Tibial artery (tissue), 4 donors: ENCODE data around the gene ALOX5.

Source experiments
- DNase-seq, 2 donors: peaks; one replicate each; pipeline ENCODE4 v3.0.0-alpha.2; 2019
- H3K27ac ChIP-seq, 2 donors: fragments of 200-600 bp; sonication (generic) in 1 of 2; 1 replicate in 1 of 2; 2 replicates in 1 of 2; pipeline ENCODE4 v1.5.1; 2018 to 2019; ENCODE audit warnings: mild to moderate bottlenecking in 1 of 2
- H3K27me3 ChIP-seq, 2 donors: fragments of 200-600 bp; sonication (generic) in 1 of 2; one replicate each; pipeline versions ENCODE4 v1.5.1 to v1.6.0; 2016 to 2019
- H3K36me3 ChIP-seq, 3 donors: fragments of 200-600 bp; sonication (generic) in 2 of 3; one replicate each; pipeline ENCODE4 v1.5.1; 2016 to 2019; ENCODE audit warnings: mild to moderate bottlenecking in 2 of 3
- H3K4me1 ChIP-seq, 4 donors: fragments of 200-600 bp; sonication (generic) in 2 of 4; 1 replicate in 3 of 4; 2 replicates in 1 of 4; pipeline ENCODE4 v1.5.1; 2016 to 2019
- H3K4me3 ChIP-seq, 2 donors: fragments of 200-600 bp; sonication (generic) in 1 of 2; 1 replicate in 1 of 2; 2 replicates in 1 of 2; pipeline ENCODE4 v1.5.1; 2018 to 2019; ENCODE audit warnings: mild to moderate bottlenecking in 2 of 2
- H3K9me3 ChIP-seq, 3 donors: fragments of 200-600 bp; sonication (generic) in 1 of 3; one replicate each; pipeline ENCODE4 v1.5.1; 2016 to 2019
- CTCF ChIP-seq, 2 experiments: fragments of 200-600 bp in 1 of 2; fragments of 450-650 bp in 1 of 2; IDR thresholded peaks; one replicate each; pipeline ENCODE4 v1.5.1; 2017 to 2019; ENCODE audit warnings: antibody characterized with exemption in 2 of 2, mild to moderate bottlenecking in 1 of 2, moderate library complexity in 1 of 2
- intact Hi-C: fragments of 100-400 bp; cut with DNase I; formaldehyde crosslinking; loops from one replicate; pipeline ENCODE4 v1.15.0; 2023; ENCODE audit warnings: low total_unique reads

The ALOX5 gene

GRCh38 chr10:45424668-45425404 lies 50.8 kb downstream of the ALOX5 start:
- Histone ChIP-seq H3K36me3 (no peaks in the 10 kb centered on the region), H3K4me1 (peaks cover 0 to 21% (median 8%) of the 10 kb centered on the region in 4 donors), H3K27me3 (peaks cover 0 to 25% of the 10 kb centered on the region in 2 donors), H3K9me3 (no peaks in the 10 kb centered on the region), H3K27ac (no peak overlapping the region), H3K4me3 (no peak overlapping the region)
- no peak for TF ChIP-seq CTCF (IDR thresholded peaks at IDR 0.05)
- peak in 1 of 2 donors; percentile 49 for DNase-seq
- intact Hi-C loops: no loop called here

- Histone ChIP-seq H3K4me3 (no peak overlapping the region), H3K9me3 (no peaks in the 10 kb centered on the region), H3K27me3 (peaks cover 0 to 30% of the 10 kb centered on the region in 2 donors), H3K27ac (no peak overlapping the region), H3K4me1 (peaks cover 0 to 10% (median 3%) of the 10 kb centered on the region in 4 donors), H3K36me3 (no peaks in the 10 kb centered on the region)
- no peak for DNase-seq
- intact Hi-C loops: no loop called here
- no peak for TF ChIP-seq CTCF (IDR thresholded peaks at IDR 0.05)
Observed at GRCh38 chr10:45425621-45426563, 51.9 kb downstream of the ALOX5 start.

- Histone ChIP-seq H3K4me1 (peaks cover 0 to 5% (median 0%) of the 10 kb centered on the region in 4 donors), H3K27ac (no peak overlapping the region), H3K9me3 (no peaks in the 10 kb centered on the region), H3K4me3 (no peak overlapping the region), H3K36me3 (no peaks in the 10 kb centered on the region), H3K27me3 (peaks cover 0 to 30% of the 10 kb centered on the region in 2 donors)
- no peak for TF ChIP-seq CTCF (IDR thresholded peaks at IDR 0.05)
- no peak for DNase-seq
- intact Hi-C loops: no loop called here
Observed at GRCh38 chr10:45427262-45427969, 53.4 kb downstream of the ALOX5 start.

- intact Hi-C loops: no loop called here
- no peaks in the 10 kb centered on the region for H3K36me3 ChIP-seq
- H3K9me3 ChIP-seq: no peaks in the 10 kb centered on the region
- no peak for DNase-seq
- no peak overlapping the region for H3K27ac ChIP-seq
- no peak for TF ChIP-seq CTCF (IDR thresholded peaks at IDR 0.05)
- no peak overlapping the region for H3K4me3 ChIP-seq
- peaks cover 0 to 5% (median 0%) of the 10 kb centered on the region in 4 donors for H3K4me1 ChIP-seq
- peaks cover 0 to 30% of the 10 kb centered on the region in 2 donors for H3K27me3 ChIP-seq
Observed at GRCh38 chr10:45427970-45428366, 54.0 kb downstream of the ALOX5 start.
